Breast epithelium (tissue), 3 donors: ENCODE measurements around the gene SMIM5.

Experiments
- CTCF ChIP-seq, 3 donors: fragments of 450-650 bp; IDR thresholded peaks; one replicate each; pipeline ENCODE4 v1.5.1; 2016 to 2017; ENCODE audit warnings: antibody characterized with exemption in 3 of 3, mild to moderate bottlenecking in 3 of 3, moderate library complexity in 3 of 3
- POLR2A ChIP-seq: fragments of 450-650 bp; IDR thresholded peaks from one replicate; pipeline ENCODE4 v1.6.1; 2016; ENCODE audit warnings: antibody characterized with exemption, mild to moderate bottlenecking, moderate library complexity

DNA sequence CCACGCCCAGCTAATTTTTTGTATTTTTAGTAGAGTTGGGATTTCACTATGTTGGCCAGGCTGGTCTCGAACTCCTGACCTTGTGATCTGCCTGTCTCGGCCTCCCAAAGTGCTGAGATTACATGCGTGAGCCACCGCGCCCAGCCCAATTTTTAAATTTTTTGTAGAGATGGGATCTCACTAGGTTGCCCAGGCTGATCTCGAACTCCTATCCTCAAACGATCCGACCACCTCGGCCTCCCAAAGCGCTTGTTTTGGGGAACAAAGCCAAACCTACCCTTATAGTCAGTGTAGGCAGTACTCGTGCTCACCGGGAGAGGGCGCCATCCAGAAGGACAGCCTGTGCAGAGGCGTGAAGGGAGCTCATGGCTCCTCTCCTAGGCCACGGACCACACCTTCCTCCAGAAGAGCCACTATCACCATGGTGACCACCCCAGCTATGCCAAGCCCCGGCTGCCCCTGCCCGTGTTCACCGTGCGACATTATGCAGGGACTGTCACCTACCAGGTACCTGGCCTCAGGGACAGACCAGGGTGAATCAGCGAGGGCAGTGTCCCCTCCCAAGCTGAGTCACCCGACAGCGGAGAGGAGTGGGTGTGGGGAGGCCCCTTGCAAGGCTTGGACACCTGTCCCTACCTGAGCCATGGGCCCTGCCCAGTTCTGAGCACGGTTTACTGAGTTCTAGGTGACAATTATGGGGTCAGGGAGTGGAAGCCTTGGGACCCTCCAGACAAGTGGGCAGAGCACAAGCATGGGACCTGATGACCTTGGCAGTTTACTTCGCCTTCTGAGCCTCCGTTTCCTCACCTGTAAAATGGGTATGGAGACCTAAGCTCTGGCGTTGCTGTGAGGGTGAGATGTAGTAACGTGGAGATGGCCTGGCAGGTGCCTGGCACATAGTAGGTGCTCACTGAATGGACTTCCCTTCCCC is 31.9 kb upstream of the SMIM5 start:
- TF ChIP-seq POLR2A, result no peak
- TF ChIP-seq CTCF (IDR thresholded peaks at IDR 0.05), result peak; percentile 43 to 49 (median 44)
